OCI-M1 (cell line): ENCODE measurements around the gene SUSD5.
"Not testable (repeated sequence)": the region's sequence is repeated elsewhere in the genome, so short reads cannot be mapped to it uniquely, and the experiment has no call there.

Experiments
- DNase-seq: peaks from one replicate; lab custom pipeline; 2025; lab: John Stamatoyannopoulos, UW

SUSD5 gene

DNA sequence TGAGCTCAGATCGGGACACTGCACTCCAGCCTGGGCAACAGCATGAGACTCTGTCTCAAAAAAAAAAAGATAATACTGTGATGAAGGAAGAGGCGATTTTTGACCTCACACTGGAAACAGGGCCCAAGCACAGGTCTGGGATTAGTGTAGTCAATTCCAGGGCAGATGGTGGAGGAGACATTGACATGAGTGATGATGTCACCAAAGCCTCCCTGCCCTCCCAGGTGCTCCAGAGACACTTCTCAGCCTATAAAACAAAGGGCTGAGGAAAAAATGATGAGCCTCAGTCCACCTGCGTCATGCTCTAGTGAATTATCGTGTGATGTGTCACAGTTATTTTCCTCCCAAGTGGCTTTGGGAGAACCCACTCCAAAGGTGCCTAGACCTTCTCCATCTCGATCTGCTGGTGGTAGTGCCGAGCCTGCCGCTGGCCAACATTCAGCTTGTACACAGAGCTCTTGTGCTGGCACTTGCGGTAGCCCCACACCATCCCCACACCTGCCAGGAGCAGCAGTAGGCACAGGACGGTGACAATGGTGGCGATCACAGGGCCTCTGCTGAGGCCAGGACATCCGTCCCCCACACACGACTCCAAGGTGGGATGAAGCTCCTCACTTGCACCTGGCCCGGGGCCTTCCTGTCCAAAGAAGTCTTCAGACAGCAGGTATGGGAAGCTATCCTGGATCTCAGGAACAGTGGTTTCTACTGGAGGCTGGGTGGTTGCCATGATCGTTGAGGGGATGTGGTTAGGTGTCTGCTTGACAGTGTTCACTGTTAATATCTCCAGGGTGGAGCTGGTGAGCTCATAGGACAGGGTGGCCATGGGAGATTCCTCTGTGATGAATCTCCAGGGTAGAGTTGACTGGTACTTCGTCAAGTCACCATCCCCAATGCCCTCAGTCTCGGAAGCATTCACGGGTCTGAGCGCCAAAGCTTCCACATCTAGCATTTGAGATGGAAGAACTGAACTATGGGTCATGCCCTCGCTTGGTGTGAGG is 65.9 kb downstream of the SUSD5 start:
- no peak for DNase-seq

DNA sequence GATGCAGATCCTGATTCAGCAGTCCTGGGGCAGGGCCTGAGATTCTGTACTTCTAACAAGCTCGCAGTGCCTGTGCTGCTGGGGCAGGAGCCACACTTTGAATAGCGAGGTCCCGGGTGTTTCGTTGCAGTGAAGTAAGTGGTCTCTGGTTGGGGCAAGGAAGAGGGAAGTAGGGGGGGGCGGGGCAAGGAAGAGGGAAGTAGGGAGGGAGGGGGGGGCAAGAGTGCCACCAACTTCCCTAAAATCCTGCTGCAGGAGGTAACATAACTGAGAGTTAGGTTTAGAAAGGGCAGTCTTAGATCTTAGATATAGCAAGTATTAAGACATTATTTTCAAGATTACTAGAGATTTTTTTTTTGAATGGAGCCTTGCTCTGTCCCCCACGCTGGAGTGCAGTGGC is 69.3 kb downstream of the SUSD5 start:
- peak; percentile 51 for DNase-seq

DNA sequence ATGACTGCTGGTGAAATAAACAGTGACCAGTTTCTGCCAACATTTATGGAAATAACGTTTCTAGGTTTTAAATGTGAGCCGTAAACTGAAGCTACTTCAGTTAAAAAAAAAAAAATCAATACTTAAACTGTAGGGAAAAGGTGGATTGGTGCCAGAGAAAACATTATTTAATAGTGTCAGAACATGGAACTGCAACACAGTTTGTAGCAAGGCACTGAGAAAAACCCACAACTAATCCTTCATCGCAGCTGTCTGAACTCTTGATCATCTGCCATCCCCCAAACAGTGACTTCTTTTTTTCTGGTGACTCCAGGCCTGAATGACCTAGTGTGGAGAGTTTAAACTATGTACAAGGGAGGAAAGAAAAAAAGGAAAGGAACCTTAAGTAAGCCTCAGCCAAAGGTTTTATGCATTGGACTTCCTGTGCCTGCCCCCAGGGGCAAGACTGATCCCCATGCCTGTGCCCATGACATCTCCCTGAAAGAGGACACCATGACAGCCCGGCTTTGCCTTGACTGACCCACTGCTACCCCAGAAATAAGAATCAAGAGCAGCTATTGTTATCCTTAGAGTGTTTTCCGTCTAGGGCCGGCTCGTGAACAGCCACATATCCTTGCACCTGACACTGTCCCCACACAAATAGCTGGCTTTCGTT is 71.7 kb downstream of the SUSD5 start:
- peak; percentile 51 for DNase-seq

DNA sequence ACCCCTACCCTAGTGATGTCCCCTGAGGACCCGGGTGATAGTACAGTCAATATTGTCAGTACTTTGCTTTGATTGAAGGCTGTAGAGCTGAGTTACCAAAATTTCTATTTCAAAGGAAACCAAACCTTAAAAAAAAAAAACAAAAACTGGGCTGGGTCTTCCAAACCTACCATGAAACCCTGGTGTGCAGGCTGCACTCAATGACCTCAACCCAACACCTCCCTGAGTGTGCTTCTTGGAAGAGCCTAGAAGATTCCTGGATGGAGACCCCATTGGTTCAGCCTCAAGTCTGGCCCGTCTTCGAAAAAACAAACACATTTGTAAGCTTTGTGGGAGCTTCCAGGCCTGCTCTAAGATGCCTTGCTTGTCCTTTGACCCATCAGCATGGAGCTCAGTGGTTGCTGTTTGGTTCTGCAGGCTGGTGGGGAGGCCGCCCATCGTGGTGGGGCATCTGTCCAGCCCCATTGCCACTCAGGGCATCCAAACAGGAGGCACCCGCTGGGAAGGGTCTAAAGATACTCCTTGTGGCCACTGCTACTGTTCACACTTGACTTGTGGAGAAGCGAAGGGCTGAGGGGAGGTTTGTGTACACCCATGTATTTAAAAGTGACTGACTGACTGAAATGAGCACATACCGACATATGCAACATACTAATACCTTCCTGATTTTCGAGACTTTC is 72.6 kb downstream of the SUSD5 start:
- no peak for DNase-seq

DNA sequence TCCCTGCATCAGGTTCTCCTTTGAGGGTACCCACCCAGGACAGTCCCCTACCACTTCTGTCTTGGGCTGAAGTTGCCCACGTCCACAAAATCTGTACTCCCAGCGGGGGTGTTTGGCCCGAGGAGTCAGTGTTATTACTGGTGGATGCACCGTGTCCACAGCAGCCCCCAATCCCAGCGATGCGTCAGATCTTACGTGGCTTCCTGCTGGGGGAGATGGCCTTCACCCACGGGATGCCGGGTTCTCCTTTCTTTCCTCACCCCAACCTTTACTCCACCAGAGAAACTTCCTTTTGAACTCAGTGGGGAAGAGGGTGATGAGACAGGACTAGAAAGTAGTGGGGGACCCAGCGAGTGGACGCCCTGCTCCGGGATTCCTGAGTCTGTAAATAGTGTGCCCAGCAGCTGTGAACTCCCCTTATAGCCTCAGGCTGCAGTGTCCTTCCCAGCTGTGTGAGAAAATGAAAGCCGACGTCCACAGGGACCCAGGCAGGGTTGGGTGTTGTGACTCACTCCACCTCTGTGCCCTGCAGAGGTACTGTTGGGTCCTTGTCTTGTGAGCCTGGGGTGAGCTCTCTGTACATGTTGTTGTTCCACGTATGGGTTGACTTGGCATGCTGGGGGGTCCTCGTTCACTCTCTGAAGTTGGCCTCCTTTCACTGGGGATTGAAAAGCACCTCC is 73.2 kb downstream of the SUSD5 start:
- no peak for DNase-seq

DNA sequence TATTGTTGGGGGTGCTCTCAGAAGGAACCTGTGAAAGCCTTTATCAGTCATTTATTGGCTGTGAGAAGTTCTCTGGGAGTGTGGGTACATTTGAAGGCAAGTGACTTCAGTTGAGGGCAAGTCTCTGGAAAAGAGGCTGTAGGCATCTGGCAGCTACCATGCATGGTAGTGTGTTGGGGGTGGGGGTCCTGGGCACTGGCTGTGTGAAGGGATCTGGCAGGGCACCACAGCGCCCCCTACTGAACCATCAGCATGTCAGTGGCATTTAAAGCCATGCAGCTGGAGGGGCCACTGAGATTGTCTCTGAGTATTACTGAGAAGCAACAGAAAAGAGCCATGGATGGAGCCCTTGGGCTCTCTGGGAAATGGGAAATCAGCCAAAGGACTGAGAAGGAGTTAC is 74.2 kb downstream of the SUSD5 start:
- DNase-seq = peak; percentile 41

DNA sequence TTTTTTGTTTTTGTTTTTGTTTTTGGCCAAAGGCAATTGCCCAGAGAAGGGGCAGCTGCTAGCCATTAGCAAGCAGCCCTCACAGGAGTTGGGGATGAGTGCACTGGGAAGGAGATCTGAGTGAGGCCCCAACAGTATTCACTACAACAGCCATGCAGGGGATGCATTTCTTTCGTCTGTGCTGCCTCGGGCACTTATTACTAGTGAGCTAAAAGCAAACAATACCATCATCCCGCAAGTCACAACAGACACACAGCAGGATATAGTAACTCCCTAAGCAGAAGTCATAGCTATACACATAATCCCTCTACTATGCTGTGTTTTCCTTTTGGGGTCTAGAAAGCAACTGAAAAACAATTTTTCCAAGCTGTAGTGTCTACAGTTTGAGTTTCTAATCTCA is 77.6 kb downstream of the SUSD5 start:
- DNase-seq = no peak

DNA sequence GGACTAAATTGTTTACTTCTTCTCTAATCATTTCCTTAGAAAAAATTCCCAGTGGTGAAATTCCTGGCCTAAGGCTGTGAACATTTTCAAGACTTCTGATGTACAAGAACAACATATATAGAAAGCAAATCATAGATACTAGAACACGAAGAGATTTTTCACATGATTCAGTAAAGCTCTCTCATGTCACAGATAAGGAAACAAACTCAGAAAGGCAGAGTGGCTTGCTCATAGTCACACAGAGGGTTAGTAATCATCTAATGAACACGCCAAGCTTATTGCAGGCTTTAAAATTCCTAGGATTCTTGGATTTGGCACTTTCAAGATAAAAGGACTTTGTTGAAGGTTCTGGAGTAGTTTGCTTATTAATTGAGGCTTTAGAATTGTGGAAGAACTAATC is 78.6 kb downstream of the SUSD5 start:
- DNase-seq = no peak

DNA sequence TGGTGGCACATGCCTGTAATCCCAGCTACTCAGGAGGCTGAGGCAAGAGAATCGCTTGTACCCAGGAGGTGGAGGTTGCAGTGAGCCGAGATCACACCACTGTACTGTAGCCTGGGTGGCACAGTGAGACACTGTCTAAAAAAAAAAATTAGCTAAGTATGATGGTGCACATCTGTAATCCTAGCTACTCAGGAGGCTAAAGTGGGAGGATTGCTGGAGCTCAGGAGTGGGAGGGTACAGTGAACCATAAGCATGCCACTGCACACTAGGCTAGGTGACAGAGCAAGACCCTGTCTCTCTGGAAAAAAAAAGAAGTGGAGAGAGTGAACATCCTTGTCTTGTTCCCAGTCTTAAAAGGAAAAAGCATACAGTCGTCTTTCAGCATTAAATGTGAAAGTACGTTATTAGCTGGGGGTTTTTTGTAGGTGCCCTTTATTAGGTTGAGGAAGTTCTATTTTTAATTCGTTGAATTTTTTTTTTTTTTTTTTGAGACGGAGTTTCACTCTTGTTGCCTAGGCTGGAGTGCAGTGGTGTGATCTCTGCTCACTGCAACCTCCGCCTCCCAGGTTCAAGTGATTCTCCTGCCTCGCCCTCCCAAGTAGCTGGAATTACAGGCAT is 79.5 kb downstream of the SUSD5 start:
- DNase-seq = not testable (repeated sequence)

DNA sequence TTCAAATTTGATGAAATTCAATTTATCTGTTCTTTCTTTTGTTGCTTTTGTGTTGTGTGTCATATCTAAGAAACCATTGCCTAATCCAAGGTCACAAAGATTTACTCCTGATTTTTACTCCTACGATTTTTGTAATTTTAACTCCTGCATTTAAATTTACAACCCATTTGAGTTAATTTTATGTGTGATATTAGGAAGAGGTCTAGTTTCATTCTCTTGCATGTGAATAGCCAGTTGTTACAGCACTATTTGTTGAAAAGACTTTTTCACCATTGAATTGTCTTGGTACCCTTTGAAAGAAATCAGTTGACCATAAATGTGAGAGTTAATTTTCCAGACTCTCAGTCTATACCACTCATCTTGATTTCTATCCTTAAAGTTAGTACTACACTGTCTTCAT is 80.9 kb downstream of the SUSD5 start:
- DNase-seq = no peak

DNA sequence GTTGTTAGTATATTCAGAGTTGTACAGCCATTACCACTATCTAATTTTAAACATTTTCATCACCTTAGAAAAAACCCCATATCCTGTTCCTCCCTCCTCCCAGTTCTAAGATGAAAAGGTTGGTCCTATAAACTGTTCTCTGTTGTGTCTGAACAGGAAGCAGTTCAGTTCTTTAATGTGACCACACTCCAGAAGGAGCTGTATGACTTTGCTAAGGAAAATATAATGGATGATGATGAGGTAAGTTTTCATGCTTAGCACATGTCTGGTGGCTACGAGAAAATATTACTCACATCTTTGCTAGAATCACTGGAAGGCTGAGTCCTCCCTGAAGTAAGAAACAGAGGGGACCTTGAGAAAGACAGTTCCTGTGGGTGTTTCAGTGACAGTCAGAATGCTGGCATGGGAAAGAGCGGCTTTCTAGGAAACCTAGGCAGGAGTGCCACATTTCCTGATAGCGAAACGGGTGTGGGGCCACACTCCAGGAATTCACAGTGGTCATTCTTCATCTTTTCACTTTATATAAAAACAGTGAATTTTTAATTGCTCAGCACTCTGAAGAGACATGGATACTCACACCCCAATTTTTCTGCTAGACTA is 84.5 kb downstream of the SUSD5 start:
- DNase-seq = no peak

DNA sequence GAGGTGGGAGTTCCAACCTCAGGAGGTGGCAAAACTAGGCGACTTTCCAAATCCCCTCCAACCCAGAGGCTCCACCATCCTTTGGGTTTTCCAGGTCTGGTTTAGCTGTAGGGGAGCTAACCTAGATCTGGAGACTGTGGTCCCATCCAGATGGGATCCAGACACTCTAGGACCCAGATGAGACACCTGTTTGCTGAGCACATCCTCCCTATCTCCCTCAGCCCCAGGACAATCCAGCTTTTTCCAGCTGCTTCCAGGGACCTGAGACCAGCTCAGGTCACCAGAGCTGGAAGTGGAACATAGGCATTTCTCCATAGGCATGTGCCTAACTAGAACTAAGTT is 86.6 kb downstream of the SUSD5 start:
- no peak for DNase-seq

DNA sequence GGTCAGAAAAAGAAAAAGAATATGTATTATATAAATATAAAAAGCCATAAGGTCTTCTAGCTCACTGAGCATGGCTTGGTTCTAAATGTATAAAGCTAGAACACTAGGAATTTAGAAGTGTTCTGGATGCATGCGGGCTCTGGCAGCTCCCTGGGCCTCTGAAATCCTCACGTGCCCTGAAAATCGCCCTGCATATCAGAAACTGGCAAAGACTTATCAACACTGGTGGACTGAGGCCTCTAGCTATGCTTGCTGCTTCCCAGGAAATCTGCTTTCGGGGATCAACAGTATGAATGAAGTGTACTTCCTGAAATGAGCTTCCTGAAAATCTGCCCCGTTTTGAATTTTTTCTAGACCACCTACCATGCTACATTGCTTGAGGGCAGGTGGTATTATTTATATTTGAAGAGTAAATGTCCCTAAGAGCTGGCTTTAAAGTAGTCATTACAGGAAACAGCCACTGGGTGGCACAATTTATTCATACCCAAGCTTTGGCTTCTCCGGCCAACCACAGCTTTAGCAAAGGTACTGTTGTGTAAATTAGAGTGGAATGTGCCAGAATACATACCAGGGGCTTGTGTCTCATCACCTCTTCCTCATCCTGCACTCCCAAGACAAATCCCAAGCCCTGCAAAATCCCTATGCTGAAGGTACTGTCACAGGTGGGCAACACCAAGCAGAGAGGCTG is 87.1 kb downstream of the SUSD5 start:
- DNase-seq = peak; percentile 79

DNA sequence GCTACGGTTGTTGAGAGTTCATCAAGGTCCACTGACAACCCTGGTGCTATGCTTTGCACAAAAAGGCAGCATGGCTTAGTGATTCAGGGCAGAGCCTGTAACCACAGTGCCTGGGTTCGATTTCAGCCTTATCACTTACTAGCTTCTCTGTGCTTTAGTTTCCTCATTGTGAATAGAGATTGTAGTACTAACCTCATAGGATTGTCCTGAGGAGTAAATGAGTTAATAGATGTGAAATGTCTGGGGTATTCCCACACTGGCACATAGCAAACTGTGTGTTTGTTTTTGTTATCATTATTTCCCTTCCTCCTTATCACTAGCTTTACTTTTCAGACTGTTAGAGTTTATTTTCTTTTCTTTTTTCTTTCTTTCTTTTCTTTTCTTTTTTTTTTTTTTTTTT is 88.5 kb downstream of the SUSD5 start:
- DNase-seq = no peak

DNA sequence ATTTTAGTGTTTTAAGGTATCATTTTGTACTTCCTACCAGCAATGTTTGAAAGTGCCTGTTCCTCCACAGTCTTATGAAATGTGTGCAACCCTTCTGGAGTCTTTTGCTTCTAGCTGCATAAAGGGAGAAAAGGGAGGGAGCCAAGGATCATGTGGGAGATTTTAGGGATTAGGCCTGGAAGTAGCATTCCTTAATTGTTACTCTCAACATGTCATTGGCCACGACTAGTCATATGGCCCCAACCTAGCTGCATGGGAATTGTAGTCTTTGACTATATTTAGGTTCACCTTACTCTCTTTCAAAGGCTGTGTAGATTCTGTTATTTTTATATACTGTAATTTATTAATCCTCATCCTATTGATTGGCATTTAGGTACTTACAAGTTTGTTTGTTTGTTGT is 89.9 kb downstream of the SUSD5 start:
- no peak for DNase-seq

DNA sequence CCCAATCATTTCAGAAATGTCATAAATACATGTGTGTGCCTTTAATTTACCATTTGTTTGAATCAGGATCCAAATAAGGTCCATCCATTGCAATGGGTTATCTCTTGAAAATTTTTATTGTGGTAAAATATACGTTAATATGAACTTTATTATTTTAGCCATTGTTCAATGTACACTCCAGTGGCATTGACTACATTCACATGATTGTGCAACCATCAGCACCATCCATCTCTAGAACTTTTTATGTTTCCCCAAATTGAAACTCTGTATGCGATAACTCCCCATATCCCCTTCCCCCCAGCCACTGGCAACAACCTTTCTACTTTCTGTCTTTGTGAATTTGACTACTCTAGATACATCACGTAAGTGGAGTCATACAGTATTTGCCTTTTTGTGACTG is 92.8 kb downstream of the SUSD5 start:
- DNase-seq = no peak

DNA sequence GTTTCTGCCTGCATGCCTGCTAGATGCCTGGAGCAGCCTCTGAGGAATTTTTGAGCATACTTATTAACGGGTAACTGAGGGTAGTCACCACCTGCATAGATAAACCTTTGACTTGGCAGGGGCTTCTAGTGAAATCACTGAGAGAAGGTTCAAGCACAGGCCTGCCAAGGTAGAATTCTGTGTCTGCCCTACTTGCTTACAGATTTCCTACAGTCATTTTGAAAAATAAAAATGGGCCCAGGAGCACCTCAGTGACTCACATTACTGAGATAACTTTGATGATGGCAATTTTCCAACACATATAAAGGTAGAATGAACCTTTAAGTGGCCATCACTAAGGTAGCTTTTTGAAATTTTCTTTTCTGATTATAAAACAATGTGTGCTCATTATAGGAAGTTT is 94.0 kb downstream of the SUSD5 start:
- no peak for DNase-seq

DNA sequence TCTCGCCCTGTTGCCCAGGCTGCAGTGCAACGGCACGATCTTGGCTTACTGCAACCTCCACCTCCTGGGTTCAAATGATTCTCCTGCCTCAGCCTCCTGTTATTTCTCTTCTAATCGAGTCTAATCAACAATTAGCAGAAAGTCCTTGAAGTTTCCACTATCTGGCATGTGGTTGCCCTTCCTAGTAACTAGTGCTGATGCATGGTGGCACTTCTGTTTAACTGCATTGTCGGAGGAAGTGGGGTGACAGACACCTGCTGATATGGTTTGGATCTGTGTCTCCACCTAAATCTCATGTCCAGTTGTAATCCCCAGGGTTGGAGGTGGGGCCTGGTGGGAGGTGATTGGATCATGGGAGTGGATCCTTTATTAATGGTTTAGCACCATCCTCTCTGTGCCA is 95.6 kb downstream of the SUSD5 start:
- DNase-seq = no peak

DNA sequence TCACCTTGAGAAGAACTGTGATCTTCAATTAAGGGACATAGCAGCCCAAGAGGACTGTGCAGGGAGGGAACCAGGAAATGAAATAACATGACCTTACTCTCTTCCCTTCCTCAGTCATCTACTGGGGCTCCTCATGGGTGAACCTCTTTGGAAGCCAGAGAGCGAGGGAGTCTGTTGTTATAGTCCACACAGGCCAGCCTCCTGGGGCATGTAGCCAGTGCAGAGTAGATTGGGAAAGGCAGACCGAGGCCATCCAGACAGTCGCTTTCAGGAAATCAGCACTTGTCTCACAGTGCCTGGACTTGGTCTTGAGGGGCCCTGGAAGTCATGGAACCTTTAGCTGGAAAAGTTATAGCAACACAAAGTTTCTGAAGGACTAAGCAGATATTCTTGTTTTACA is 98.7 kb downstream of the SUSD5 start:
- no peak for DNase-seq

DNA sequence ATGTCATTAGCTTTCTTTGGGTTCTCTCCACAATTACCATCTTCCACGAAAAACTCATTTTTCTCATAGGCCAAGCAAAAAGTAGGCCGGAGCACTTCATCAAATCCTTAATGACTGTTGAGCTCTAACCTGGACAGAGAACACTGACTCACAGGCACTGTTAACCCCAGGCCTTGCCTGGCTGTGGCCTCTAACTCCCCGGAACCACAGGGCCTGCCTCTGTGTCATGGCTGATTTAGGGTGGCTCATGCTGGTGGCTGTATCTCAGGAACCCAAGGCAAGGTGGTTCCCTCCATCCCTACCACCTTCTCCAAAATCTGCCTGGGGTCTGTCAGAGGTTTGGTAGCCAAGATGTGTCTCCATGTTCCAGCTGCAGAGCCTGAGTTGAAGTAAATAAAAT is 101.1 kb downstream of the SUSD5 start:
- no peak for DNase-seq
